Naive thymus-derived CD4-positive, alpha-beta T cell (primary cell): Measurements from ENCODE around the gene KLHL18. TPM values are rescaled to one million over a fixed set of nuclear protein-coding genes. Genes with fewer than 3 reads are reported as not detected.
A peak's percentile ranks its signal among the peaks of the same experiment; 100 is the strongest.

ENCODE experiments used
- ATAC-seq: fragments of 150-1000 bp; cut with Tn5 transposase; 2 replicates; pipeline ENCODE4 v1.10.0; 2021; ENCODE audit warnings: mild to moderate bottlenecking, moderate library complexity
- CTCF ChIA-PET: fragments of 350-600 bp; sonication (Branson Sonifier 250); formaldehyde crosslinking; loops from one replicate; lab custom pipeline; 2021; ENCODE audit warnings: antibody characterized with exemption; lab: Charles Lee
- POLR2A ChIA-PET: fragments of 350-600 bp; sonication (Branson Sonifier 250); formaldehyde crosslinking; loops from one replicate; lab custom pipeline; 2021; ENCODE audit warnings: antibody characterized with exemption, inconsistent platforms; lab: Charles Lee
- DNase-seq, 9 donors: peaks; one replicate each; pipeline versions ENCODE4 v3.0.0 to v3.0.0-alpha.2; 2020 to 2022; ENCODE audit warnings: mixed read lengths in 1 of 9
- H3K27ac ChIP-seq: one replicate; pipeline ENCODE4 v1.7.0; 2013; ENCODE audit warnings: mild to moderate bottlenecking, low read depth, low read length, moderate library complexity
- H3K27me3 ChIP-seq, 2 donors: one replicate each; pipeline ENCODE4 v1.7.0; 2013; ENCODE audit warnings: low read length in 2 of 2, mild to moderate bottlenecking in 2 of 2, moderate library complexity in 2 of 2; ENCODE audit not compliant: control insufficient read depth in 2 of 2, insufficient read depth in 2 of 2
- H3K36me3 ChIP-seq, 3 experiments: 1 replicate in 2 of 3; 2 replicates in 1 of 3; pipeline ENCODE4 v1.7.0; 2013; ENCODE audit warnings: low read length in 3 of 3, mild to moderate bottlenecking in 3 of 3, moderate library complexity in 1 of 3; ENCODE audit not compliant: insufficient read depth in 3 of 3, control insufficient read depth in 2 of 3
- H3K4me1 ChIP-seq, 2 donors: one replicate each; pipeline ENCODE4 v1.7.0; 2013; ENCODE audit warnings: low read length in 2 of 2, mild to moderate bottlenecking in 2 of 2, moderate library complexity in 1 of 2; ENCODE audit not compliant: control insufficient read depth in 2 of 2, insufficient read depth in 2 of 2
- H3K4me3 ChIP-seq: 2 replicates; pipeline ENCODE4 v1.7.0; 2013; ENCODE audit warnings: mild to moderate bottlenecking, low read length
- H3K9me3 ChIP-seq, 3 experiments: 1 replicate in 2 of 3; 2 replicates in 1 of 3; pipeline ENCODE4 v1.7.0; 2013; ENCODE audit warnings: low read length in 3 of 3; ENCODE audit not compliant: control insufficient read depth in 2 of 3
- H3K27ac Mint-ChIP-seq, 9 donors: one replicate each; pipeline ENCODE4 v1.8.0; 2020 to 2022; ENCODE audit warnings: mixed read lengths in 9 of 9, mild to moderate bottlenecking in 8 of 9, moderate library complexity in 5 of 9, inconsistent platforms in 2 of 9
- H3K27me3 Mint-ChIP-seq, 5 donors: one replicate each; pipeline ENCODE4 v1.8.0; 2021 to 2022; ENCODE audit warnings: mixed read lengths in 5 of 5, mild to moderate bottlenecking in 1 of 5
- H3K36me3 Mint-ChIP-seq, 5 donors: one replicate each; pipeline ENCODE4 v1.8.0; 2020 to 2022; ENCODE audit warnings: mixed read lengths in 5 of 5, mild to moderate bottlenecking in 3 of 5, inconsistent platforms in 1 of 5
- H3K4me1 Mint-ChIP-seq, 7 donors: one replicate each; pipeline ENCODE4 v1.8.0; 2020 to 2022; ENCODE audit warnings: mixed read lengths in 7 of 7, mild to moderate bottlenecking in 3 of 7, inconsistent platforms in 1 of 7
- H3K4me3 Mint-ChIP-seq, 10 donors: one replicate each; pipeline ENCODE4 v1.8.0; 2020 to 2022; ENCODE audit warnings: mild to moderate bottlenecking in 10 of 10, mixed read lengths in 10 of 10, moderate library complexity in 6 of 10, inconsistent platforms in 2 of 10
- H3K9me3 Mint-ChIP-seq, 11 donors: one replicate each; pipeline ENCODE4 v1.8.0; 2020 to 2022; ENCODE audit warnings: mixed read lengths in 11 of 11, mild to moderate bottlenecking in 4 of 11, inconsistent platforms in 1 of 11, moderate library complexity in 1 of 11
- intact Hi-C, 2 donors: fragments of 100-400 bp; cut with micrococcal nuclease; formaldehyde crosslinking; loops; one replicate each; pipeline ENCODE4 v1.15.1; 2023
- polyA plus RNA-seq, 2 donors: library from polyadenylated mRNA; unstranded; fragments of 300-500 nt; fragmentation: Illumina TruSeq; gene quantifications; one replicate each; pipeline ENCODE4 v1.2.3, GENCODE V29; 2021
- total RNA-seq, 6 experiments: library from RNA in 5 of 6; stranded (reverse) in 5 of 6; gene quantifications; 1 replicate in 5 of 6; 2 replicates in 1 of 6; pipeline ENCODE4 v1.2.3 and lab custom pipeline; 2021 to 2026

KLHL18 gene
- total and polyA plus RNA-seq, 7 experiments from 2014 or later: 8.8 to 47.5 (median 23.0) TPM

DNA sequence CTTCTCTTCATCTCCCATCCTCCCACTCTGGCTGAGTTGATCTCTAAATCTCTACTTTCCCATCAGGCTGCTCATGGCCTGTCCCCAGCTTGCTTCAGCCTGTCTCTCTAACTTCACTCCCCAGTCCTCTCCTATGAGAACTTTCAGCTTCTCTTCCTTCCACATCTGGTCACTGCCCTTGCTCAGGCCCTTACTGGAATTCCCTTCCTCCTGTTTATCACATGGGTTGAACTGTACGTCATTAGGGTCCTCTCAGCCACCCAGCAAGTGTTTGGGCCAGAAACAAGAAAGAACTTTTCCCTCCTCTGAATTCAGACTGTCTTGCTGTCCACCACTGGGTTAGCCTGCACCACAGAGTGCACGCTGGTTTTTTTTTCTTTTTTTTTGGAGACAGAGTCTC, 103.1 kb downstream of the KLHL18 start:
- Mint-ChIP-seq H3K27me3 (peaks cover 0 to 2% (median 0%) of the 10 kb centered on the region in 5 donors), H3K36me3 (peaks cover 0 to 20% (median 7%) of the 10 kb centered on the region in 5 donors), H3K9me3 (no peaks in the 10 kb centered on the region), H3K4me1 (peaks cover 25 to 60% (median 47%) of the 10 kb centered on the region in 7 donors), H3K27ac (peak overlapping the region in 4 of 9 donors; percentile 4 to 81 (median 28)), H3K4me3 (peak overlapping the region in 5 of 10 donors; percentile 13 to 54 (median 29))
- DNase-seq (no peak), ATAC-seq (no peak)
- Histone ChIP-seq H3K27me3 (no peaks in the 10 kb centered on the region), H3K4me3 (no peak overlapping the region), H3K36me3 (peaks cover 0 to 27% (median 0%) of the 10 kb centered on the region in 3 experiments), H3K9me3 (no peaks in the 10 kb centered on the region), H3K27ac (no peak overlapping the region), H3K4me1 (peaks cover 11 to 15% of the 10 kb centered on the region in 2 donors)
- CTCF ChIA-PET: no interaction called here
- intact Hi-C loops: no loop called here
- POLR2A ChIA-PET: no interaction called here

DNA sequence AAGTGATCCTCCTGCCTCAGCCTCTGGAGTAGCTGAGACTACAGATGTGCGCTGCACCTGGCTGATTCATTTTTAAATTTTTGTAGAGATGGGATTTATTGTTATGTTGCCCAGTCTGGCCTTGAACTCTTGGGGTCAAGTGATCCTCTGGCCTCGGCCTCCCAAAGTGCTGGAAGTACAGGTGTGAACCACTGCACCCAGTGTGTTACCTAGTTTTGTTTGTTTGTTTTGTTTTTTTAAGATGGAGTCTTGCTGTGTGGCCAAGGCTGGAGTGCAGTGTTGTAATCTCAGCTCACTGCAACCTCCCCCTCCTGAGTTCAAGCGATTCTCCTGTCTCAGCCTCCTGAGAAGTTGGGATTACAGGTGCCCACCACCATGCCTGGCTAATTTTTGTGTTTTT, 110.2 kb downstream of the KLHL18 start:
- Mint-ChIP-seq H3K27ac (peak overlapping the region in 6 of 9 donors; percentile 27 to 68 (median 54)), H3K9me3 (no peaks in the 10 kb centered on the region), H3K36me3 (peaks cover 0 to 13% (median 2%) of the 10 kb centered on the region in 5 donors), H3K27me3 (no peaks in the 10 kb centered on the region), H3K4me3 (no peak overlapping the region), H3K4me1 (peaks cover 19 to 61% (median 26%) of the 10 kb centered on the region in 7 donors)
- DNase-seq (no peak), ATAC-seq (no peak)
- H3K4me1 ChIP-seq: no peaks in the 10 kb centered on the region
- H3K36me3 ChIP-seq: peaks cover 0 to 29% (median 5%) of the 10 kb centered on the region in 3 experiments
- no peak overlapping the region for H3K27ac ChIP-seq
- POLR2A ChIA-PET: no interaction called here
- no peaks in the 10 kb centered on the region for H3K9me3 ChIP-seq
- CTCF ChIA-PET: no interaction called here
- intact Hi-C loops: no loop called here
- H3K27me3 ChIP-seq: no peaks in the 10 kb centered on the region
- H3K4me3 ChIP-seq: no peak overlapping the region

DNA sequence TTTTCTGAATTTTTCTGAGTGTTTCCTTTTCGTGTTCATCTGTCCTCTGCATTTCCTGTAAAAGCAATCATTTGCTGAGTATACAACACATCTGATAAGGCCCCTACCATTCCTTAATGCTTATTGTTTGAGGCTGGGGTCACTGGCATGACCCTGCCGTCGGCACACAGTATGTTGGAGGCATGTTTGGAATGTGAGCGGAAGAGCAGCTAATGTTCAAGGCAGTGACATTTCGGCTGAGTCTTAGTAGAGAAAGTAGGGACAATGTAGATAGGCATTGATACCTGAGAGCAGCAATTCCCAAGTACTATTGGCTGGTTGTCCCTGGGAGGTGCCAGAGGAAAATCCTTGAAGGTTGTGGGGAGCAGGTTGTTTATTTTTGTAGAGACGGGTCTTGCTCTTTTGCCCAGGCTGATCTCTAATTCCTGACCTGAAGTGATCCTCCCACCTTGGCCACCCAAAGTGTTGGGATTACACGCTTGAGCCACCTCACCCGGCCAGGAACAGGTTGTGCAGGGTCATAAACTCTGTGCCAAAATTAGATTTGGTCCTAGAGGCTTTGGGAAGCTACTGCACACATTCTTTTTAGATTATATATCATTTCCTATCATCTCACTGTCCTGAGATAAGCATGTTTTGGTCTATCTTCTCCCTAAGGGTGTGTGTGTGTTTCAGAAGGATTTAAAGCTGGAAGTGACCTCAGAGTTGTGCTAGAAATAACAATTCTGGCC, 111.6 kb downstream of the KLHL18 start:
- no peak overlapping the region for H3K4me3 ChIP-seq
- H3K27ac ChIP-seq: no peak overlapping the region
- no peaks in the 10 kb centered on the region for H3K9me3 ChIP-seq
- DNase-seq: no peak
- ATAC-seq: no peak
- intact Hi-C loops: no loop called here
- Mint-ChIP-seq H3K36me3 (peaks cover 0 to 11% (median 2%) of the 10 kb centered on the region in 5 donors), H3K27ac (peak overlapping the region in 7 of 9 donors; percentile 17 to 82 (median 61)), H3K9me3 (no peaks in the 10 kb centered on the region), H3K4me3 (peak overlapping the region in 1 of 10 donors; percentile 10), H3K4me1 (peaks cover 19 to 56% (median 26%) of the 10 kb centered on the region in 7 donors), H3K27me3 (no peaks in the 10 kb centered on the region)
- CTCF ChIA-PET: no interaction called here
- no peaks in the 10 kb centered on the region for H3K4me1 ChIP-seq
- POLR2A ChIA-PET: no interaction called here
- H3K27me3 ChIP-seq: no peaks in the 10 kb centered on the region
- H3K36me3 ChIP-seq: peaks cover 0 to 24% (median 5%) of the 10 kb centered on the region in 3 experiments

DNA sequence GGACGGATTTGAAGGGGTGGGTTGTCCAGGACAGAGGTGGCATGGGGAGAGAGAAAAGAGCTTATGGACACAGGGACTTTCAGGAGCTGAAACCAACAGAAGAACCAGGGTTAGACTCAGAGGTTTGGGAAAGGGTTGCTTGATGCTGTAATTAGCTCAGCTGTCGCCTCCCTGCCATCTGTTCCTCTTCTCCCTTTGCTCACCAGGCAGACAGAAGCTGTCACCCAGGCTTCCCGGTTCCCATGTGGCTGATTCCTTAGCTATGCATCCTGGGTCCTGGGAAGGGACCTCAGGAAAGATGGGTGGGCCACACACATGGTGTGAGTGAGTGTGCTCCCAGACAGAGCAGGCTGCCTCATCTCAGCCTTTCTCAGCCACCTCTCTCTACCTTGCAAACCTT, 112.1 kb downstream of the KLHL18 start:
- Histone ChIP-seq H3K9me3 (no peaks in the 10 kb centered on the region), H3K4me3 (no peak overlapping the region), H3K27me3 (no peaks in the 10 kb centered on the region), H3K27ac (peak overlapping the region; percentile 17), H3K4me1 (no peaks in the 10 kb centered on the region), H3K36me3 (peaks cover 0 to 29% (median 5%) of the 10 kb centered on the region in 3 experiments)
- H3K4me1 Mint-ChIP-seq: peaks cover 19 to 56% (median 26%) of the 10 kb centered on the region in 7 donors
- H3K9me3 Mint-ChIP-seq: no peaks in the 10 kb centered on the region
- CTCF ChIA-PET: no interaction called here
- no peak for ATAC-seq
- H3K36me3 Mint-ChIP-seq: peaks cover 0 to 12% (median 2%) of the 10 kb centered on the region in 5 donors
- no peak overlapping the region for H3K4me3 Mint-ChIP-seq
- no peak for DNase-seq
- peak overlapping the region in 4 of 9 donors; percentile 17 to 80 (median 47) for H3K27ac Mint-ChIP-seq
- H3K27me3 Mint-ChIP-seq: no peaks in the 10 kb centered on the region
- POLR2A ChIA-PET: no interaction called here
- intact Hi-C loops: no loop called here

Other genes starting within 250 kb of the KLHL18 start
- 10 to 100 TPM; 49.2 to 77.3 (median 71.1) TPM for gene SETD2, start 118.8 kb upstream of the KLHL18 start, total RNA-seq
- 10 to 100 TPM; 11.0 to 25.9 TPM for gene SETD2, start 118.8 kb upstream of the KLHL18 start, polyA plus RNA-seq
- 10 to 100 TPM in 2 of 5 experiments, 1 to 10 TPM in 3; 2.7 to 15.0 (median 4.1) TPM for gene KIF9, start 145 bp upstream of the KLHL18 start, total RNA-seq
- 1 to 10 TPM; 2.3 to 5.3 TPM for gene KIF9, start 145 bp upstream of the KLHL18 start, polyA plus RNA-seq
- gene PTPN23, start 98.1 kb downstream of the KLHL18 start, total RNA-seq: 10 to 100 TPM; 35.8 to 51.2 (median 38.5) TPM
- 1 to 10 TPM; 1.4 to 4.0 TPM for gene PTPN23, start 98.1 kb downstream of the KLHL18 start, polyA plus RNA-seq
- 10 to 100 TPM; 80.6 to 95.4 (median 92.9) TPM for gene SCAP, start 193.0 kb downstream of the KLHL18 start, total RNA-seq
- gene SCAP, start 193.0 kb downstream of the KLHL18 start, polyA plus RNA-seq: 10 to 100 TPM; 34.5 to 70.6 TPM
- 10 to 100 TPM; 18.8 to 43.1 (median 25.3) TPM for gene ELP6, start 230.8 kb downstream of the KLHL18 start, total RNA-seq
- gene ELP6, start 230.8 kb downstream of the KLHL18 start, polyA plus RNA-seq: 10 to 100 TPM; 35.6 to 35.8 TPM